ENCODE results near the gene PUM2.
A peak's percentile ranks its signal among the peaks of the same experiment; 100 is the strongest.

PUM2 gene

GRCh38 chr2:20350753-20351554, at the start of gene PUM2:
TSS of gene PUM2 (minus strand) at chr2:20350844. CDS start at chr2:20327360, 23,484 bp downstream.
- TF ChIP-seq GATA2 (IDR thresholded peaks at IDR 0.05; ENCODE audit: low read depth, low read length) (no peak), GATA3 (IDR thresholded peaks at IDR 0.05; ENCODE audit: low read depth, low read length) (no peak)

- TF ChIP-seq GATA3 (IDR thresholded peaks at IDR 0.05; ENCODE audit: low read depth, low read length) (no peak), GATA2 (IDR thresholded peaks at IDR 0.05; ENCODE audit: low read depth, low read length) (no peak)
These were observed 49.7 kb upstream of the PUM2 start for GRCh38 chr2:20400306-20400705.

GRCh38 chr2:20398956-20399567, 48.4 kb upstream of the PUM2 start:
- TF ChIP-seq GATA2 (IDR thresholded peaks at IDR 0.05; ENCODE audit: low read depth, low read length): no peak
- no peak for TF ChIP-seq GATA3 (IDR thresholded peaks at IDR 0.05; ENCODE audit: low read depth, low read length)

GRCh38 chr2:20397811-20398447, 47.3 kb upstream of the PUM2 start:
- no peak for TF ChIP-seq GATA2 (IDR thresholded peaks at IDR 0.05; ENCODE audit: low read depth, low read length)
- no peak for TF ChIP-seq GATA3 (IDR thresholded peaks at IDR 0.05; ENCODE audit: low read depth, low read length)

- TF ChIP-seq GATA3 (IDR thresholded peaks at IDR 0.05; ENCODE audit: low read depth, low read length) (no peak), GATA2 (IDR thresholded peaks at IDR 0.05; ENCODE audit: low read depth, low read length) (no peak)
These were observed 45.8 kb upstream of the PUM2 start for GRCh38 chr2:20396356-20397000.

- TF ChIP-seq GATA2 (IDR thresholded peaks at IDR 0.05; ENCODE audit: low read depth, low read length) (no peak), GATA3 (IDR thresholded peaks at IDR 0.05; ENCODE audit: low read depth, low read length) (no peak)
These were observed 43.3 kb upstream of the PUM2 start for GRCh38 chr2:20393986-20394385.

GRCh38 chr2:20391951-20392699, 41.5 kb upstream of the PUM2 start:
- no peak for TF ChIP-seq GATA2 (IDR thresholded peaks at IDR 0.05; ENCODE audit: low read depth, low read length)

- peak; percentile 49 for TF ChIP-seq GATA2 (IDR thresholded peaks at IDR 0.05; ENCODE audit: low read depth, low read length)
- TF ChIP-seq GATA3 (IDR thresholded peaks at IDR 0.05; ENCODE audit: low read depth, low read length): no peak
These were observed 40.0 kb upstream of the PUM2 start for GRCh38 chr2:20390524-20391123.

GRCh38 chr2:20384953-20385352, 34.3 kb upstream of the PUM2 start:
- no peak for TF ChIP-seq GATA2 (IDR thresholded peaks at IDR 0.05; ENCODE audit: low read depth, low read length)
- no peak for TF ChIP-seq GATA3 (IDR thresholded peaks at IDR 0.05; ENCODE audit: low read depth, low read length)

- TF ChIP-seq GATA3 (IDR thresholded peaks at IDR 0.05; ENCODE audit: low read depth, low read length) (no peak), GATA2 (IDR thresholded peaks at IDR 0.05; ENCODE audit: low read depth, low read length) (no peak)
These were observed 32.5 kb upstream of the PUM2 start for GRCh38 chr2:20382965-20383810.

- TF ChIP-seq GATA3 (IDR thresholded peaks at IDR 0.05; ENCODE audit: low read depth, low read length): no peak
- TF ChIP-seq GATA2 (IDR thresholded peaks at IDR 0.05; ENCODE audit: low read depth, low read length): no peak
These were observed 30.8 kb upstream of the PUM2 start for GRCh38 chr2:20381457-20381856.

- TF ChIP-seq GATA3 (IDR thresholded peaks at IDR 0.05; ENCODE audit: low read depth, low read length) (no peak), GATA2 (IDR thresholded peaks at IDR 0.05; ENCODE audit: low read depth, low read length) (no peak)
These were observed 28.4 kb upstream of the PUM2 start for GRCh38 chr2:20378891-20379519.
